ENCODE data around the gene FBLN1.

Gene FBLN1

GRCh38 chr22:45505991-45506747, 3.5 kb downstream of the FBLN1 start:
- Mint-ChIP-seq H3K4me1 (ENCODE audit: low read depth) (peaks cover 3% of the 10 kb centered on the region), H3K4me3 (no peak overlapping the region), H3K9me3 (ENCODE audit: low read depth) (no peaks in the 10 kb centered on the region), H3K27me3 (peaks cover 13% of the 10 kb centered on the region), H3K36me3 (no peaks in the 10 kb centered on the region), H3K27ac (no peak overlapping the region)

- peaks cover 9% of the 10 kb centered on the region for H3K27me3 Mint-ChIP-seq
- H3K36me3 Mint-ChIP-seq: no peaks in the 10 kb centered on the region
- no peak overlapping the region for H3K27ac Mint-ChIP-seq
- peaks cover 3% of the 10 kb centered on the region for H3K4me1 Mint-ChIP-seq (ENCODE audit: low read depth)
- H3K9me3 Mint-ChIP-seq (ENCODE audit: low read depth): no peaks in the 10 kb centered on the region
- no peak overlapping the region for H3K4me3 Mint-ChIP-seq
These were observed 4.2 kb downstream of the FBLN1 start for GRCh38 chr22:45506816-45507360.

- peaks cover 3% of the 10 kb centered on the region for H3K4me1 Mint-ChIP-seq (ENCODE audit: low read depth)
- no peaks in the 10 kb centered on the region for H3K9me3 Mint-ChIP-seq (ENCODE audit: low read depth)
- peaks cover 8% of the 10 kb centered on the region for H3K27me3 Mint-ChIP-seq
- H3K4me3 Mint-ChIP-seq: no peak overlapping the region
- H3K27ac Mint-ChIP-seq: no peak overlapping the region
- H3K36me3 Mint-ChIP-seq: no peaks in the 10 kb centered on the region
These were observed 5.1 kb downstream of the FBLN1 start for GRCh38 chr22:45507798-45508197.

- Mint-ChIP-seq H3K4me1 (ENCODE audit: low read depth) (peaks cover 3% of the 10 kb centered on the region), H3K27ac (no peak overlapping the region), H3K27me3 (peaks cover 8% of the 10 kb centered on the region), H3K9me3 (ENCODE audit: low read depth) (no peaks in the 10 kb centered on the region), H3K36me3 (no peaks in the 10 kb centered on the region), H3K4me3 (no peak overlapping the region)
These were observed 6.1 kb downstream of the FBLN1 start for GRCh38 chr22:45508814-45509213.

- H3K4me1 Mint-ChIP-seq (ENCODE audit: low read depth): no peaks in the 10 kb centered on the region
- no peaks in the 10 kb centered on the region for H3K36me3 Mint-ChIP-seq
- no peak overlapping the region for H3K27ac Mint-ChIP-seq
- H3K9me3 Mint-ChIP-seq (ENCODE audit: low read depth): no peaks in the 10 kb centered on the region
- H3K4me3 Mint-ChIP-seq: no peak overlapping the region
- H3K27me3 Mint-ChIP-seq: peaks cover 4% of the 10 kb centered on the region
These were observed 7.9 kb downstream of the FBLN1 start for GRCh38 chr22:45510376-45511232.

GRCh38 chr22:45511847-45512261, 9.2 kb downstream of the FBLN1 start:
- H3K27me3 Mint-ChIP-seq: peaks cover 7% of the 10 kb centered on the region

GRCh38 chr22:45512363-45512762, 9.7 kb downstream of the FBLN1 start:
- H3K4me3 Mint-ChIP-seq: no peak overlapping the region
- H3K27me3 Mint-ChIP-seq: peaks cover 7% of the 10 kb centered on the region
- H3K36me3 Mint-ChIP-seq: no peaks in the 10 kb centered on the region
- H3K27ac Mint-ChIP-seq: no peak overlapping the region
- no peaks in the 10 kb centered on the region for H3K9me3 Mint-ChIP-seq (ENCODE audit: low read depth)
- no peaks in the 10 kb centered on the region for H3K4me1 Mint-ChIP-seq (ENCODE audit: low read depth)

More at GRCh38 chr22:45511847-45512261, 9.2 kb downstream of the FBLN1 start:
- Mint-ChIP-seq H3K36me3 (no peaks in the 10 kb centered on the region), H3K9me3 (ENCODE audit: low read depth) (no peaks in the 10 kb centered on the region), H3K4me1 (ENCODE audit: low read depth) (no peaks in the 10 kb centered on the region), H3K27ac (no peak overlapping the region), H3K4me3 (no peak overlapping the region)

- peaks cover 3% of the 10 kb centered on the region for H3K27me3 Mint-ChIP-seq
- no peaks in the 10 kb centered on the region for H3K9me3 Mint-ChIP-seq (ENCODE audit: low read depth)
- H3K4me1 Mint-ChIP-seq (ENCODE audit: low read depth): no peaks in the 10 kb centered on the region
- H3K4me3 Mint-ChIP-seq: no peak overlapping the region
- H3K27ac Mint-ChIP-seq: no peak overlapping the region
- no peaks in the 10 kb centered on the region for H3K36me3 Mint-ChIP-seq
These were observed 13.0 kb downstream of the FBLN1 start for GRCh38 chr22:45515676-45516075.

GRCh38 chr22:45516163-45516562, 13.5 kb downstream of the FBLN1 start:
- Mint-ChIP-seq H3K27me3 (peaks cover 3% of the 10 kb centered on the region), H3K36me3 (no peaks in the 10 kb centered on the region), H3K27ac (no peak overlapping the region)

GRCh38 chr22:45516923-45517675, 14.4 kb downstream of the FBLN1 start:
- H3K9me3 Mint-ChIP-seq (ENCODE audit: low read depth): no peaks in the 10 kb centered on the region
- no peak overlapping the region for H3K27ac Mint-ChIP-seq
- H3K4me1 Mint-ChIP-seq (ENCODE audit: low read depth): no peaks in the 10 kb centered on the region
- H3K36me3 Mint-ChIP-seq: no peaks in the 10 kb centered on the region
- no peak overlapping the region for H3K4me3 Mint-ChIP-seq
- peaks cover 3% of the 10 kb centered on the region for H3K27me3 Mint-ChIP-seq

More at GRCh38 chr22:45516163-45516562, 13.5 kb downstream of the FBLN1 start:
- Mint-ChIP-seq H3K4me1 (ENCODE audit: low read depth) (no peaks in the 10 kb centered on the region), H3K4me3 (no peak overlapping the region), H3K9me3 (ENCODE audit: low read depth) (no peaks in the 10 kb centered on the region)

- H3K4me3 Mint-ChIP-seq: no peak overlapping the region
- H3K9me3 Mint-ChIP-seq (ENCODE audit: low read depth): no peaks in the 10 kb centered on the region
- H3K27ac Mint-ChIP-seq: no peak overlapping the region
- no peaks in the 10 kb centered on the region for H3K36me3 Mint-ChIP-seq
- peaks cover 3% of the 10 kb centered on the region for H3K27me3 Mint-ChIP-seq
- no peaks in the 10 kb centered on the region for H3K4me1 Mint-ChIP-seq (ENCODE audit: low read depth)
These were observed 15.5 kb downstream of the FBLN1 start for GRCh38 chr22:45518136-45518535.

GRCh38 chr22:45518580-45518991, 15.9 kb downstream of the FBLN1 start:
- Mint-ChIP-seq H3K4me3 (no peak overlapping the region), H3K27ac (no peak overlapping the region), H3K4me1 (ENCODE audit: low read depth) (no peaks in the 10 kb centered on the region), H3K9me3 (ENCODE audit: low read depth) (no peaks in the 10 kb centered on the region), H3K36me3 (no peaks in the 10 kb centered on the region), H3K27me3 (peaks cover 3% of the 10 kb centered on the region)

GRCh38 chr22:45521178-45521577, 18.5 kb downstream of the FBLN1 start:
- no peaks in the 10 kb centered on the region for H3K36me3 Mint-ChIP-seq
- H3K27me3 Mint-ChIP-seq: no peaks in the 10 kb centered on the region
- no peak overlapping the region for H3K27ac Mint-ChIP-seq
- no peaks in the 10 kb centered on the region for H3K9me3 Mint-ChIP-seq (ENCODE audit: low read depth)
- no peaks in the 10 kb centered on the region for H3K4me1 Mint-ChIP-seq (ENCODE audit: low read depth)
- H3K4me3 Mint-ChIP-seq: no peak overlapping the region

- H3K4me3 Mint-ChIP-seq: no peak overlapping the region
- H3K36me3 Mint-ChIP-seq: no peaks in the 10 kb centered on the region
These were observed 19.8 kb downstream of the FBLN1 start for GRCh38 chr22:45522462-45522861.

More at GRCh38 chr22:45522462-45522861, 19.8 kb downstream of the FBLN1 start:
- no peaks in the 10 kb centered on the region for H3K27me3 Mint-ChIP-seq
- H3K4me1 Mint-ChIP-seq (ENCODE audit: low read depth): no peaks in the 10 kb centered on the region
- no peaks in the 10 kb centered on the region for H3K9me3 Mint-ChIP-seq (ENCODE audit: low read depth)
- no peak overlapping the region for H3K27ac Mint-ChIP-seq

Measured in activated naive CD8-positive, alpha-beta T cell (primary cell).